GM21825 (cell line): ENCODE data around the gene PPP2R5E.

Experiments
- ATAC-seq: cut with Tn5 transposase; IDR thresholded peaks from one replicate; pipeline ENCODE4 v1.9.1; 2021; ENCODE audit warnings: mild to moderate bottlenecking, moderate library complexity; ENCODE audit not compliant: unreplicated experiment

Gene PPP2R5E

GRCh38 chr14:63436286-63437098 is 106.7 kb downstream of the PPP2R5E start:
- ATAC-seq, result no peak

GRCh38 chr14:63435838-63436237 is 107.3 kb downstream of the PPP2R5E start:
- no peak for ATAC-seq

GRCh38 chr14:63435204-63435603 is 108.0 kb downstream of the PPP2R5E start:
- ATAC-seq, result no peak

GRCh38 chr14:63432888-63433552 is 110.2 kb downstream of the PPP2R5E start:
- no peak for ATAC-seq

- ATAC-seq, result no peak
Measured at GRCh38 chr14:63432228-63432627, 110.9 kb downstream of the PPP2R5E start.

- ATAC-seq, result no peak
Measured at GRCh38 chr14:63431466-63431865, 111.7 kb downstream of the PPP2R5E start.

- ATAC-seq, result no peak
Measured at GRCh38 chr14:63428486-63428885, 114.7 kb downstream of the PPP2R5E start.

- ATAC-seq, result no peak
Measured at GRCh38 chr14:63426838-63427352, 116.3 kb downstream of the PPP2R5E start.

GRCh38 chr14:63423889-63424288 is 119.3 kb downstream of the PPP2R5E start:
- no peak for ATAC-seq

- ATAC-seq, result no peak
Measured at GRCh38 chr14:63423381-63423780, 119.8 kb downstream of the PPP2R5E start.

GRCh38 chr14:63421919-63422318 is 121.3 kb downstream of the PPP2R5E start:
- no peak for ATAC-seq

- no peak for ATAC-seq
Measured at GRCh38 chr14:63421226-63421625, 122.0 kb downstream of the PPP2R5E start.

GRCh38 chr14:63418020-63418419 is 125.2 kb downstream of the PPP2R5E start:
- ATAC-seq, result no peak

GRCh38 chr14:63413009-63413408 is 130.2 kb downstream of the PPP2R5E start:
- ATAC-seq, result no peak

- no peak for ATAC-seq
Measured at GRCh38 chr14:63406333-63406732, 136.8 kb downstream of the PPP2R5E start.

- no peak for ATAC-seq
Measured at GRCh38 chr14:63405715-63406114, 137.5 kb downstream of the PPP2R5E start.

GRCh38 chr14:63404906-63405305 is 138.3 kb downstream of the PPP2R5E start:
- ATAC-seq, result no peak

- no peak for ATAC-seq
Measured at GRCh38 chr14:63401646-63402045, 141.5 kb downstream of the PPP2R5E start.

GRCh38 chr14:63398952-63399351 is 144.2 kb downstream of the PPP2R5E start:
- no peak for ATAC-seq

- ATAC-seq, result no peak
Measured at GRCh38 chr14:63394841-63395240, 148.3 kb downstream of the PPP2R5E start.

- ATAC-seq, result no peak
Measured at GRCh38 chr14:63394432-63394831, 148.7 kb downstream of the PPP2R5E start.

GRCh38 chr14:63393012-63393411 is 150.2 kb downstream of the PPP2R5E start:
- ATAC-seq, result no peak
